Heart left ventricle (tissue), 16 donors: Measurements from ENCODE around the gene SLC26A8. TPM values are rescaled to one million over a fixed set of nuclear protein-coding genes. Genes with fewer than 3 reads are reported as not detected.

Source experiments
- ATAC-seq, 4 donors: fragments of 200-7000 bp; cut with Tn5 transposase; one replicate each; pipeline ENCODE4 v1.9.1; 2020 to 2022; ENCODE audit warnings: moderate library complexity in 4 of 4, mild to moderate bottlenecking in 3 of 4, moderate number of reproducible peaks in 1 of 4
- DNase-seq, 5 donors: peaks; one replicate each; pipeline ENCODE4 v3.0.0-alpha.2; 2020
- H3K27ac ChIP-seq, 12 donors: fragments of 200-600 bp; sonication (generic) in 4 of 12; one replicate each; pipeline versions ENCODE4 v1.5.0 to v1.8.0; 2016 to 2022; ENCODE audit warnings: mild to moderate bottlenecking in 2 of 12
- H3K27me3 ChIP-seq, 9 donors: fragments of 200-600 bp; sonication (generic) in 2 of 9; one replicate each; pipeline versions ENCODE4 v1.5.1 to v1.8.0; 2016 to 2022; ENCODE audit warnings: mild to moderate bottlenecking in 3 of 9
- H3K36me3 ChIP-seq, 9 donors: fragments of 200-600 bp; sonication (generic) in 2 of 9; one replicate each; pipeline versions ENCODE4 v1.5.0 to v1.8.0; 2018 to 2022; ENCODE audit warnings: mild to moderate bottlenecking in 2 of 9
- H3K4me1 ChIP-seq, 12 donors: fragments of 200-600 bp; sonication (generic) in 4 of 12; one replicate each; pipeline versions ENCODE4 v1.5.0 to v1.8.0; 2016 to 2022; ENCODE audit warnings: mild to moderate bottlenecking in 3 of 12
- H3K4me3 ChIP-seq, 12 donors: fragments of 200-600 bp; sonication (generic) in 4 of 12; one replicate each; pipeline versions ENCODE4 v1.5.0 to v1.8.0; 2017 to 2022; ENCODE audit warnings: mild to moderate bottlenecking in 9 of 12, moderate library complexity in 4 of 12
- H3K9me3 ChIP-seq, 12 donors: fragments of 200-600 bp; sonication (generic) in 4 of 12; one replicate each; pipeline versions ENCODE4 v1.5.0 to v1.8.0; 2016 to 2022; ENCODE audit warnings: mild to moderate bottlenecking in 1 of 12
- CTCF ChIP-seq, 12 donors: fragments of 200-600 bp; sonication (generic) in 4 of 12; IDR thresholded peaks; one replicate each; pipeline versions ENCODE4 v1.5.0 to v1.8.0; 2018 to 2022; ENCODE audit warnings: antibody characterized with exemption in 12 of 12, mild to moderate bottlenecking in 5 of 12
- POLR2A ChIP-seq, 2 donors: fragments of 450-650 bp; IDR thresholded peaks; one replicate each; pipeline ENCODE4 v1.6.1; 2017; ENCODE audit warnings: antibody characterized with exemption in 2 of 2, mild to moderate bottlenecking in 2 of 2, moderate library complexity in 2 of 2
- WGBS, 4 donors: extraction: QIAGEN DNeasy Blood & Tissue Kit in 2 of 4; methylation state at CpG; one replicate each; pipeline versions ENCODE4 v1.1.5 to v1.1.7; 2013 to 2018; 5-methylcytosine and 5-hydroxymethylcytosine counted together
- intact Hi-C, 10 donors: fragments of 100-400 bp; cut with DNase I; formaldehyde crosslinking; loops; one replicate each; pipeline versions ENCODE4 v1.11.1 to v1.14.2; 2022
- long read RNA-seq, 3 donors: library from polyadenylated mRNA; unstranded; transcript quantifications; one replicate each; pipeline ENCODE4 v2.0.0, GENCODE V29; 2020 to 2021
- polyA plus RNA-seq, 2 donors: library from polyadenylated mRNA; stranded (reverse); fragments of 200-250 nt; gene quantifications; one replicate each; pipeline ENCODE4 v1.2.3, GENCODE V29; 2013
- total RNA-seq, 9 donors: library from RNA; depleted of rRNA in 2 of 9; stranded (reverse); fragments of >200 nt in 2 of 9; fragmentation: NEBNext Ultra II Directional in 3 of 9; extraction: Animal tissue kit (Norgen Biotek cat#: 25700) in 3 of 9; gene quantifications; one replicate each; pipeline versions ENCODE4 v1.1.0 to v1.2.4, GENCODE V29; 2016 to 2023
- donor health status: ischemic (EF 13 %, LVEDD 7.1; RV severe dilation, severe dysfunction).
- donor health status: healthy with polysubstance abuse.
- donor health status: DM: no; HTN: yes; CAD: no.
- donor health status: DM: no; HTN: no; CAD: no.
- donor health status: ischemic (EF 25% LVEDD 6.9; RV normal size, moderate dysfunction).
- donor health status: ischemic (EF 25% LVEDD 5.7; RV mildly dilated, moderate dysfunction).
- donor health status: healthy.
- donor health status: DM: yes; HTN: yes; CAD: no.
- donor health status: ischemic (EF 35%, LVEDD 5.7; RV mildly dilated, moderate dysfunction).
- donor health status: nonischemic (EF 11% LVEDD 7.7; RV severe dilation, severe dysfunction).
- donor health status: DM: yes; HTN: yes; CAD: no.
- donor health status: PGD.
- donor health status: ischemic (EF 29% LVEDD 5.4; RV normal size, mild dysfunction).
- donor health status: nonischemic (EF 23%, LVEDD 6.1; RV moderate dilation, normal function).

SLC26A8 gene
- total RNA-seq (under 1 TPM in 4 of 9 donors, not detected in 5; 0.08 to 0.36 (median 0.32) TPM), polyA plus RNA-seq (under 1 TPM in 1 of 2 donors, not detected in 1; 0.08 TPM)
- long read RNA-seq, donor 1 = 0 reads
- long read RNA-seq, donor 2 = 0 reads
- long read RNA-seq, donor 3 = 0 reads

- WGBS, 4 donors = 19 to 45% (median 26%) methylated on average over 13 to 44 of the region's 44 CpGs
- no peaks in the 10 kb centered on the region for H3K36me3 ChIP-seq
- DNase-seq (no peak), ATAC-seq (no peak)
- peak within 1 kb of the TSS in 1 of 12 donors; percentile 47 for H3K4me3 ChIP-seq
- no peak within 1 kb of the TSS for H3K27ac ChIP-seq
- peaks cover 4 to 16% (median 7%) of the 10 kb centered on the region in 9 donors for H3K27me3 ChIP-seq
- intact Hi-C loops = loop anchor here in 3 of 10 donors (2.0 to 10.0 kb wide), 2 partner anchors 71 to 341 kb away; no protein-coding TSS in a partner anchor
- no peak for TF ChIP-seq POLR2A (IDR thresholded peaks at IDR 0.05)
- TF ChIP-seq CTCF (IDR thresholded peaks at IDR 0.05) = no peak
- no peaks in the 10 kb centered on the region for H3K9me3 ChIP-seq
- H3K4me1 ChIP-seq = peaks cover 0 to 13% (median 0%) of the 10 kb centered on the region in 12 donors
Observed at GRCh38 chr6:36023996-36024795, at the start of gene SLC26A8. Gene SLC26A8, minus strand, starts transcription at chr6:36024641. Its CDS starts 4,934 bp downstream, at chr6:36019707.

GRCh38 chr6:36073587-36073986, 49.1 kb upstream of the SLC26A8 start:
- no peak overlapping the region for H3K27ac ChIP-seq
- H3K36me3 ChIP-seq = peaks cover 0 to 46% (median 38%) of the 10 kb centered on the region in 9 donors
- no peak for TF ChIP-seq CTCF (IDR thresholded peaks at IDR 0.05)
- no peak for TF ChIP-seq POLR2A (IDR thresholded peaks at IDR 0.05)
- no peaks in the 10 kb centered on the region for H3K27me3 ChIP-seq
- DNase-seq = no peak
- peaks cover 0 to 18% (median 5%) of the 10 kb centered on the region in 12 donors for H3K4me1 ChIP-seq
- intact Hi-C loops = loop anchor here in 1 of 10 donors (2.0 kb wide), 1 partner anchor 21 kb away; no protein-coding TSS in a partner anchor
- H3K4me3 ChIP-seq = no peak overlapping the region
- no peak for ATAC-seq
- no peaks in the 10 kb centered on the region for H3K9me3 ChIP-seq

GRCh38 chr6:36072681-36073080, 48.2 kb upstream of the SLC26A8 start:
- Histone ChIP-seq H3K4me1 (peaks cover 0 to 27% (median 11%) of the 10 kb centered on the region in 12 donors), H3K4me3 (no peak overlapping the region), H3K27me3 (no peaks in the 10 kb centered on the region), H3K27ac (no peak overlapping the region), H3K9me3 (no peaks in the 10 kb centered on the region), H3K36me3 (peaks cover 0 to 37% (median 29%) of the 10 kb centered on the region in 9 donors)
- intact Hi-C loops = loop anchor here in 1 of 10 donors (2.0 kb wide), 1 partner anchor 22 kb away; no protein-coding TSS in a partner anchor
- DNase-seq = no peak
- 91 to 95% (median 95%) methylated on average over 4 of the region's 4 CpGs for WGBS, 4 donors
- ATAC-seq = no peak
- TF ChIP-seq POLR2A (IDR thresholded peaks at IDR 0.05) (no peak), CTCF (IDR thresholded peaks at IDR 0.05) (no peak)

GRCh38 chr6:36071714-36072113, 47.3 kb upstream of the SLC26A8 start:
- ATAC-seq = no peak
- no peak overlapping the region for H3K27ac ChIP-seq
- DNase-seq = no peak
- H3K4me1 ChIP-seq = peaks cover 0 to 36% (median 19%) of the 10 kb centered on the region in 12 donors
- H3K4me3 ChIP-seq = no peak overlapping the region
- 96 to 100% (median 97%) methylated on average over 1 of the region's 1 CpG for WGBS, 4 donors
- intact Hi-C loops = loop anchor here in 1 of 10 donors (2.0 kb wide), 1 partner anchor 23 kb away; no protein-coding TSS in a partner anchor
- peaks cover 0 to 27% (median 19%) of the 10 kb centered on the region in 9 donors for H3K36me3 ChIP-seq
- H3K9me3 ChIP-seq = no peaks in the 10 kb centered on the region
- H3K27me3 ChIP-seq = no peaks in the 10 kb centered on the region
- TF ChIP-seq POLR2A (IDR thresholded peaks at IDR 0.05) = no peak
- TF ChIP-seq CTCF (IDR thresholded peaks at IDR 0.05) = no peak
